HepG2 (cell line): ENCODE data around the gene TRIM8. TPM values are rescaled to one million over a fixed set of nuclear protein-coding genes. Genes with fewer than 3 reads are reported as not detected.
A peak's percentile ranks its signal among the peaks of the same experiment; 100 is the strongest.

Experiments used
- CTCF ChIP-seq: sonication (generic); formaldehyde crosslinking; IDR thresholded peaks from 2 replicates; pipeline ENCODE4 v1.5.0; 2020; ENCODE audit warnings: mild to moderate bottlenecking, missing genetic modification reagents, moderate library complexity
- E2F2 ChIP-seq: sonication (generic); formaldehyde crosslinking; IDR thresholded peaks from 2 replicates; pipeline ENCODE4 v1.4.0; 2020; ENCODE audit warnings: missing genetic modification reagents, borderline replicate concordance
- ELF4 ChIP-seq: sonication (generic); formaldehyde crosslinking; IDR thresholded peaks from 2 replicates; pipeline ENCODE4 v1.5.0; 2020; ENCODE audit warnings: missing genetic modification reagents, mild to moderate bottlenecking, moderate library complexity, borderline replicate concordance
- KDM2A ChIP-seq: sonication (generic); formaldehyde crosslinking; IDR thresholded peaks from 2 replicates; pipeline ENCODE4 v1.4.0; 2020; ENCODE audit warnings: low read depth, missing genetic modification reagents, borderline replicate concordance
- KDM3A ChIP-seq: IDR thresholded peaks from 2 replicates; pipeline ENCODE4 v1.6.1; 2018; ENCODE audit warnings: low read depth, missing compliant biosample characterization
- KDM5B ChIP-seq: sonication (generic); formaldehyde crosslinking; IDR thresholded peaks from 2 replicates; pipeline ENCODE4 v1.4.0; 2020; ENCODE audit warnings: missing genetic modification reagents, mild to moderate bottlenecking, borderline replicate concordance
- KMT2B ChIP-seq: IDR thresholded peaks from 2 replicates; pipeline ENCODE4 v1.6.1; 2016; ENCODE audit warnings: missing genetic modification reagents, missing compliant biosample characterization
- LCORL ChIP-seq, 2 experiments: fragments of 450-650 bp in 1 of 2; sonication (generic) in 1 of 2; formaldehyde crosslinking in 1 of 2; IDR thresholded peaks; 2 replicates each; pipeline versions ENCODE4 v1.5.0 to v1.6.1; 2017 to 2020; ENCODE audit warnings: antibody characterized with exemption in 1 of 2, missing genetic modification reagents in 1 of 2
- MAFF ChIP-seq: IDR thresholded peaks from 2 replicates; pipeline ENCODE4 v1.6.1; 2011; ENCODE audit warnings: low read depth, low read length, improper control_type of control experiment
- MAX ChIP-seq: IDR thresholded peaks from 2 replicates; pipeline ENCODE4 v1.6.1; 2012; ENCODE audit warnings: inconsistent platforms
- MTA1 ChIP-seq: sonication (generic); formaldehyde crosslinking; IDR thresholded peaks from 2 replicates; pipeline ENCODE4 v1.4.0; 2020; ENCODE audit warnings: missing genetic modification reagents, mild to moderate bottlenecking, borderline replicate concordance
- MYPOP ChIP-seq: sonication (generic); formaldehyde crosslinking; IDR thresholded peaks from 2 replicates; pipeline ENCODE4 v1.8.1; 2023; ENCODE audit warnings: mild to moderate bottlenecking, moderate library complexity, missing genetic modification reagents
- NFKB2 ChIP-seq: sonication (generic); formaldehyde crosslinking; IDR thresholded peaks from 2 replicates; pipeline ENCODE4 v1.4.0; 2020; ENCODE audit warnings: missing genetic modification reagents, borderline replicate concordance
- NONO ChIP-seq, 2 experiments: fragments of 450-650 bp in 1 of 2; sonication (generic) in 1 of 2; formaldehyde crosslinking in 1 of 2; IDR thresholded peaks in 1 of 2; conservative IDR thresholded peaks in 1 of 2; 2 replicates each; pipeline versions ENCODE4 v1.6.1 to v1.8.0; 2017 to 2022; ENCODE audit warnings: mild to moderate bottlenecking in 1 of 2, missing genetic modification reagents in 1 of 2, moderate library complexity in 1 of 2
- REL ChIP-seq: sonication (generic); formaldehyde crosslinking; conservative IDR thresholded peaks from 2 replicates; pipeline ENCODE4 v1.8.0; 2022; ENCODE audit warnings: mild to moderate bottlenecking, missing genetic modification reagents, moderate library complexity
- RFX5 ChIP-seq: IDR thresholded peaks from 2 replicates; pipeline ENCODE4 v1.6.1; 2011; ENCODE audit warnings: low read depth, low read length, improper control_type of control experiment
- RXRB ChIP-seq: IDR thresholded peaks from 2 replicates; pipeline ENCODE4 v1.6.1; 2016; ENCODE audit warnings: borderline replicate concordance, missing genetic modification reagents, missing compliant biosample characterization
- STAG1 ChIP-seq: sonication (generic); formaldehyde crosslinking; IDR thresholded peaks from 2 replicates; pipeline ENCODE4 v1.4.0; 2020; ENCODE audit warnings: missing genetic modification reagents
- TBX2 ChIP-seq: sonication (generic); formaldehyde crosslinking; IDR thresholded peaks from 2 replicates; pipeline ENCODE4 v1.5.0; 2020; ENCODE audit warnings: missing genetic modification reagents, mild to moderate bottlenecking, borderline replicate concordance
- ZBTB38 ChIP-seq: sonication (generic); formaldehyde crosslinking; IDR thresholded peaks from 2 replicates; pipeline ENCODE4 v1.5.1; 2020; ENCODE audit warnings: mild to moderate bottlenecking, missing genetic modification reagents
- ZFP62 ChIP-seq: sonication (generic); formaldehyde crosslinking; IDR thresholded peaks from 2 replicates; pipeline ENCODE4 v1.4.0; 2020; ENCODE audit warnings: missing genetic modification reagents
- ZNF143 ChIP-seq: sonication (generic); formaldehyde crosslinking; IDR thresholded peaks from 2 replicates; pipeline ENCODE4 v1.4.0; 2020; ENCODE audit warnings: missing genetic modification reagents
- ZNF225 ChIP-seq: sonication (generic); formaldehyde crosslinking; IDR thresholded peaks from 2 replicates; pipeline ENCODE4 v1.4.0; 2020; ENCODE audit warnings: mild to moderate bottlenecking, missing genetic modification reagents
- ZNF296 ChIP-seq: sonication (generic); formaldehyde crosslinking; conservative IDR thresholded peaks from 2 replicates; pipeline ENCODE4 v1.5.0; 2020; ENCODE audit warnings: mild to moderate bottlenecking, missing genetic modification reagents
- ZNF335 ChIP-seq: sonication (generic); formaldehyde crosslinking; IDR thresholded peaks from 2 replicates; pipeline ENCODE4 v1.4.0; 2020; ENCODE audit warnings: missing genetic modification reagents
- ZNF446 ChIP-seq: sonication (generic); formaldehyde crosslinking; IDR thresholded peaks from 2 replicates; pipeline ENCODE4 v1.5.0; 2020; ENCODE audit warnings: mild to moderate bottlenecking, missing genetic modification reagents
- ZNF607 ChIP-seq: sonication (generic); formaldehyde crosslinking; IDR thresholded peaks from 2 replicates; pipeline ENCODE4 v1.5.1; 2020; ENCODE audit warnings: missing genetic modification reagents, mild to moderate bottlenecking, borderline replicate concordance
- ZSCAN21 ChIP-seq: sonication (generic); formaldehyde crosslinking; IDR thresholded peaks from 2 replicates; pipeline ENCODE4 v1.8.0; 2022; ENCODE audit warnings: mild to moderate bottlenecking, missing genetic modification reagents, moderate library complexity, borderline replicate concordance
- polyA plus RNA-seq, 8 experiments: library from polyadenylated mRNA; depleted of rRNA in 3 of 8; stranded (reverse) in 7 of 8; unstranded in 1 of 8; fragments of >200 nt; fragmentation: Illumina TruSeq in 4 of 8; extraction: Trizol in 4 of 8; gene quantifications; 2 replicates each; pipeline versions ENCODE4 v1.2.1 to v1.2.3, GENCODE V29; 2011 to 2016; ENCODE audit warnings: low read depth in 4 of 8, missing spikeins in 1 of 8, mixed read lengths in 1 of 8; ENCODE audit not compliant: insufficient read depth in 1 of 8
- total RNA-seq, 5 experiments: library from RNA; depleted of rRNA; stranded (reverse); fragments of >200 nt; fragmentation: Illumina TruSeq; extraction: Trizol; gene quantifications; 2 replicates each; pipeline ENCODE4 v1.2.3, GENCODE V29; 2016; ENCODE audit warnings: low read depth in 1 of 5

TRIM8 gene
- total and polyA plus RNA-seq, 2 of the 13 experiments (the other 11 are each of a cell fraction or from before 2014, with no cell fraction given): 38.9 to 66.5 TPM

GRCh38 chr10:102596506-102596971 lies 47.7 kb upstream of the TRIM8 start (continued):
- peak; percentile 93 for TF ChIP-seq CTCF (CRISPR knock-in tag)
- no peak for TF ChIP-seq ZBTB38
- 0 out of 2 replicates have a peak, but pooled peaks have one; percentile 46 for TF ChIP-seq ZNF143 (CRISPR knock-in tag)
- peak; percentile 44; the same call in 1 of the 2 replicates for TF ChIP-seq KDM2A (CRISPR knock-in tag)
- TF ChIP-seq REL (CRISPR knock-in tag): no peak
- TF ChIP-seq TBX2: 0 out of 2 replicates have a peak, but pooled peaks have one; percentile 20
- TF ChIP-seq MYPOP: 0 out of 2 replicates have a peak, but pooled peaks have one; percentile 35
- no peak for TF ChIP-seq MAFF
- no peak for TF ChIP-seq NFKB2
- TF ChIP-seq ELF4 (CRISPR knock-in tag): no peak
- TF ChIP-seq KDM5B (CRISPR knock-in tag): no peak
- TF ChIP-seq RXRB (CRISPR knock-in tag): 0 out of 2 replicates have a peak, but pooled peaks have one; percentile 11
- TF ChIP-seq NONO (IDR thresholded peaks at IDR 0.05): no peak
- 0 out of 2 replicates have a peak, but pooled peaks have one; percentile 0 for TF ChIP-seq NONO (CRISPR knock-in tag; conservative IDR thresholded peaks at IDR 0.05)
- no peak for TF ChIP-seq MTA1
- TF ChIP-seq ZNF296 (CRISPR knock-in tag): no peak
- no peak for TF ChIP-seq ZNF225 (CRISPR knock-in tag)
- peak; percentile 73 for TF ChIP-seq STAG1 (CRISPR knock-in tag)
- no peak for TF ChIP-seq ZSCAN21
- no peak for TF ChIP-seq KMT2B (CRISPR knock-in tag)
- TF ChIP-seq E2F2 (CRISPR knock-in tag): no peak
- no peak for TF ChIP-seq MAX
- TF ChIP-seq ZNF446 (CRISPR knock-in tag): no peak
- no peak for TF ChIP-seq LCORL (IDR thresholded peaks at IDR 0.05)
- no peak for TF ChIP-seq LCORL (CRISPR knock-in tag; IDR thresholded peaks at IDR 0.05)
- no peak for TF ChIP-seq ZFP62 (CRISPR knock-in tag)
- peak; percentile 46; the same call in 1 of the 2 replicates for TF ChIP-seq KDM3A (CRISPR knock-in tag)
- peak; percentile 34; the same call in 1 of the 2 replicates for TF ChIP-seq ZNF607
- TF ChIP-seq RFX5: no peak
- no peak; the same call in 1 of the 2 replicates for TF ChIP-seq ZNF335
